ENCODE data around the gene AGO4.
"Not testable (repeated sequence)": the region's sequence is repeated elsewhere in the genome, so short reads cannot be mapped to it uniquely, and the experiment has no call there.

Gene AGO4

DNA sequence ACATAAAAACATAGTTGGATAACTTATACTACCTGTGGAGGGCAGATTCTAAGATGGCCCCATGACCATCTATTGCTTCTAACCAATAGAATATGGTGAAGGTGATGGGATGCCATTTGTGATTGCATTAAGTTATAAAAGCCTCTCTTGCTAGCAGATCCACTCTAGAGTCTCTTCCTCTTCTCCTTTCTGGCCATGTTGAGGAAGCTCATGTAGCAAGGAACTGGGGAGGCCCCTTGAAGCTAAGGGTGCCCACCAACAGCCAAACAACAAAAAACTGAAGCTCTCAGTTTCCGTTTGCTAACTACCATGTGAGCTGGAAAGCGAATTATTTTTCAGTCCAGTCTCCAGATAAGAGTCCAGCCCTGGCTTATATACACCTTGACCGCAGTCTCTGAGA is 59.2 kb downstream of the AGO4 start:
- TF ChIP-seq, protein P1, sequence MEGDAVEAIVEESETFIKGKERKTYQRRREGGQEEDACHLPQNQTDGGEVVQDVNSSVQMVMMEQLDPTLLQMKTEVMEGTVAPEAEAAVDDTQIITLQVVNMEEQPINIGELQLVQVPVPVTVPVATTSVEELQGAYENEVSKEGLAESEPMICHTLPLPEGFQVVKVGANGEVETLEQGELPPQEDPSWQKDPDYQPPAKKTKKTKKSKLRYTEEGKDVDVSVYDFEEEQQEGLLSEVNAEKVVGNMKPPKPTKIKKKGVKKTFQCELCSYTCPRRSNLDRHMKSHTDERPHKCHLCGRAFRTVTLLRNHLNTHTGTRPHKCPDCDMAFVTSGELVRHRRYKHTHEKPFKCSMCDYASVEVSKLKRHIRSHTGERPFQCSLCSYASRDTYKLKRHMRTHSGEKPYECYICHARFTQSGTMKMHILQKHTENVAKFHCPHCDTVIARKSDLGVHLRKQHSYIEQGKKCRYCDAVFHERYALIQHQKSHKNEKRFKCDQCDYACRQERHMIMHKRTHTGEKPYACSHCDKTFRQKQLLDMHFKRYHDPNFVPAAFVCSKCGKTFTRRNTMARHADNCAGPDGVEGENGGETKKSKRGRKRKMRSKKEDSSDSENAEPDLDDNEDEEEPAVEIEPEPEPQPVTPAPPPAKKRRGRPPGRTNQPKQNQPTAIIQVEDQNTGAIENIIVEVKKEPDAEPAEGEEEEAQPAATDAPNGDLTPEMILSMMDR (IDR thresholded peaks at IDR 0.05; ENCODE audit: insufficient read depth, low read length, missing control alignments) = no peak
- no peak overlapping the region for H3K4me3 ChIP-seq (ENCODE audit: low read depth, low read length)
- ChIA-PET CTCF (interaction anchor here (0.8 to 2.1 kb wide), 2 partner anchors 10 to 15 kb away, joined by 3 to 13 read pairs; partner anchors contain the start of gene AGO1), POLR2A (no interaction called here)
- no peak for DNase-seq (ENCODE audit: low read depth, low spot score)

DNA sequence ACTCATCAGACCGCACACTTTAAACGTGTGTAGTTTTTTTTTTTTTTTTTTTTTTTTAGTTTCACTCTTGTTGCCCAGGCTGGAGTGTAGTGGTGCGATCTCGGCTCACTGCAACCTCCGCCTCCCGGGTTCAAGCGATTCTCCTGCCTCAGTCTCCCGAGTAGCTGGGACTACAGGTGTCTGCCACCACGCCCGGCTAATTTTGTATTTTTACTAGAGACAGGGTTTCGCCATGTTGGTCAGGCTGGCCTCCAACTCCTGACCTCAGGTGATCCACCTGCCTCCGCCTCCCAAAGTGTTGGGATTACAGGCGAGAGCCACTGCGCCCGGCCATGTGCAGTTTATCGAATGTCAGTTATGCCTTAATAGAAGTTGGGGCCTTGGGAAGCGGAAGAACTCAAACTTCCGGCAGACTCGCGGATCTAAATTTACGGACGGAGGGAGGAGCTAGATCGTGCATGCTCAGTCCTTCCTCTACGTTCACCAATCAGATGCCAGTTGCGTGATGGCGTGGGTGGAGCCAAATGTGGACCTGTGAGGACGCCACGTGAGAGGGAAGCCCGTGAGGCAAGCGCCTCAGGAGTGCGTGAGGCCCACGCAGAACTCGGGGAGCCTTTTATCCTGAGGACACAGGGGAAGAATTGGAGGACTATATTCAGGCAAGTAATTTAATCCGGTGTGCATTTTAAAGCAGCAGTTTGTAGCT is 61.6 kb downstream of the AGO4 start:
- H3K4me3 ChIP-seq (ENCODE audit: low read depth, low read length); DNase-seq (ENCODE audit: low read depth, low spot score); POLR2A ChIA-PET: not testable (repeated sequence)
- CTCF ChIA-PET = interaction anchor here (1.2 to 4.8 kb wide), 2 partner anchors 12 to 13 kb away, joined by 3 to 30 read pairs; partner anchors contain the start of gene AGO1

DNA sequence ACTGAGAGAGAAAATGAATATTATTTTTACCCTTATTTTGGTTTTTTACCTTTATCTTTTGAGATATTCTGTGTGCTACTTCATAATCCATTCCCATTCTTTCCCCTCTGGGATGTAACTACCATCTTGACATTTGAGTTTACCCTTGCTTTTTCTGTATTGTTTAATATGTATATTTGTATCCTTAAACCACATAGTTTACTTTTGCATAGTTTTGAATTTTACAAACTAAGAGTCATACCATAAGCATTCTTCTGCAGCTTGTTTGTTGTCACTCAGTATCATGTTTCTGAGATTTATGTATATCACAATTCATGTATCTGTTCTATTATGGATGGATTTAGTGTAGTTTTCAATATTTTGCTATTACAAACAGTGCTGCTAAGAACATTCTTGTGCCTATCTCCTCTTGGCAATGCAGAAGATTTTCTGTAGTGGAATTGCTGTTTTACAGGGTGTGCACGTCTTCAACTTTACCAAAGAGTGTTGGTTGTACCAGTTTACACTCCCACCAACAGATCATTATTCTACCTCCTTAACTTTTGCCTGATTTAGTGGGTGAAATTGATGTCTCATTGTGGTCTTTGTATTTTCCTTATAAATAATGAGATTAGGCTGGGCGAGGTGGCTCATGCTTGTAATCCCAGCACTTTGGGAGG is 63.0 kb downstream of the AGO4 start:
- CTCF ChIA-PET = interaction anchor here (1.2 to 4.8 kb wide), 2 partner anchors 11 to 14 kb away, joined by 3 to 30 read pairs; partner anchors contain the start of gene AGO1
- DNase-seq (ENCODE audit: low read depth, low spot score) = no peak
- TF ChIP-seq, protein P1 (IDR thresholded peaks at IDR 0.05; ENCODE audit: insufficient read depth, low read length, missing control alignments) = no peak
- H3K4me3 ChIP-seq (ENCODE audit: low read depth, low read length) = no peak overlapping the region
- POLR2A ChIA-PET = no interaction called here

DNA sequence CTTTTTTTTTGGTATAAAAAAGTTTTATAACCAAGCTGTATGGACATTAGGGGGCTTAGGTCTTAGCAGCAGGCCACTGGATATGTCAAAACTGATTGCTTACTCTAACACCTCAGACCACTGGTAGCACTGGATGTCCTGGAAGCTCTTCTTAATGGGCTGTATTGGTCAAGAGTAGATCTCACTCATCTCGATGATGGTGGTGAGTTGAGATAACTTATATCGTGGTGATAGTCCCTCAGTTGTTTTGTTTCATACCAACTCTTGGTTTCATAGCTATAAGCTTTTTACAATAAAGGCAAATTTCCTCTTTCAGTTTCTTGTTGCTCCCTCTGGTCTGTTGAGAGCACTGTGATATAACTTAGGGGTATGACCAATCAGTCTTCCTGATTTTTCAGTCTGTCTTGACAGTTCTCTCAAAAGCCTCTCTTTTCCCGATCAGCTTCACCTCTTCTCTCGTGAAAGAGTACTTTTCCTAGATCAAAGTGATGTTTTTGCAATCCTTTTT is 65.5 kb downstream of the AGO4 start:
- DNase-seq (ENCODE audit: low read depth, low spot score) = no peak
- ChIA-PET CTCF (interaction anchor here (1.5 to 4.8 kb wide), 2 partner anchors 9 to 22 kb away, joined by 3 to 30 read pairs; partner anchors contain the start of gene AGO1), POLR2A (no interaction called here)
- no peak overlapping the region for H3K4me3 ChIP-seq (ENCODE audit: low read depth, low read length)
- TF ChIP-seq, protein P1 (IDR thresholded peaks at IDR 0.05; ENCODE audit: insufficient read depth, low read length, missing control alignments) = no peak

DNA sequence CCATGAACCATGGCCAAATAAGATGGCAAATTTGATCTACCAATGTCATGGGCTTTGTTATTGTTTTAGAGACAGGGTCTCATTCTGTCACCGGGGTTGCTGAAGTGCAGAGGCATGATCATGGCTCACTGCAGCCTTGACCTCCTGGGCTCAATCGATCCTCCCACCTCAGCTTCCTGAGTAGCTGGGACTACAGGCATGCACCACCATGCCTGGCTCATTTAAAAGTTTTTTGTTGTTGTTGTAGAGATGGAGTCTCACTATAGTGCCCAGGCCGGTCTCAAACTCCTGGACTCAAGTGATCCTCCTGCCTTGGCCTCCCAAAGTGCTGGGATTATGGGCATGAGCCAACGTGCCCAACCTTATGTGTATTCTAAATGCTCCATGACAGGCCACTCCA is 66.3 kb downstream of the AGO4 start:
- DNase-seq (ENCODE audit: low read depth, low spot score); POLR2A ChIA-PET; H3K4me3 ChIP-seq (ENCODE audit: low read depth, low read length): not testable (repeated sequence)
- CTCF ChIA-PET = interaction anchor here (4.8 kb wide), 1 partner anchor 8 kb away, joined by 30 read pairs; the partner anchor contains the start of gene AGO1

DNA sequence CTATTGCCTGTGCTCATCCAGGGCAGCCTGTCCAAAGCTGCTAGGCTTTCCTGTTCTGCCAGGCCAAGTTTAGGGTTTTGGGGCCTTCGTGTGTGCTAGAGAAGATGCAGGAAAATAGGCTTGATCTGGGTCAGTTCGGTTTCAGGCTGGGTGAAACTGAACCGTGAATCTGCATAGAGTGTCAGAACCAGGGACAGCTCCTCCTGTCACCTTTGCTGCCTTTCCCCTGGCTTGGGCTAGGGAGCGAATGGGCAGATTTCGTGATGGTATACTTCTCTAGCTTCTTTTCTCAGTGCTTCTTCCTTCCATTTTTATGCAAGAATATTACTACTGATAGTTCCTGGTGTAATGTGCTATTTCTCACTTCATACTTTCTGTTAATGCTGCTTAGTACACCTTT is 69.2 kb downstream of the AGO4 start:
- no peak for DNase-seq (ENCODE audit: low read depth, low spot score)
- H3K4me3 ChIP-seq (ENCODE audit: low read depth, low read length) = no peak overlapping the region
- ChIA-PET CTCF (interaction anchor here (1.0 kb wide), 1 partner anchor 10 kb away, joined by 3 read pairs; no protein-coding TSS in a partner anchor), POLR2A (no interaction called here)
- TF ChIP-seq, protein P1 (IDR thresholded peaks at IDR 0.05; ENCODE audit: insufficient read depth, low read length, missing control alignments) = no peak

DNA sequence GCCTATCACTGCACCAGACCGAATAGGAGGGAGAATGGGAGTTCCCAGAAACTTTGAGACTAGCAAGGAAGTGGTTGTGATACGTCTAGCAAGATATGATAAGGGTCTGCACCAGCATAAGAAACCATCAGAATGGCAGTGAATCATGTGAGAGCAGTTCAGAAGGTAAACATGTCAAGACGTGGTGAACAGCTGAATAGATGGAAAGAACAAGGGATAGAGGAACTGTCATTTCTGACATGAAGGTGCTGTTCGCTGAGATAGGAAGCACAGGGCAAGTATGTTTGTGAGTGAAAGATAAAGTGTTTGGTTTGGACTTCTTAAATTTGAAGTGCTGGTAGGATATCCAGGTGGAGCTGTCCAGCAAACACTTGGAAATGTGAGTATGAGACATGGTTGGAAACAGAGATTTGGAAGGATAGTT is 74.0 kb downstream of the AGO4 start:
- no peak overlapping the region for H3K4me3 ChIP-seq (ENCODE audit: low read depth, low read length)
- TF ChIP-seq, protein P1 (IDR thresholded peaks at IDR 0.05; ENCODE audit: insufficient read depth, low read length, missing control alignments) = no peak
- ChIA-PET POLR2A (no interaction called here), CTCF (interaction anchor here (0.8 to 4.1 kb wide), 17 partner anchors 10 to 202 kb away, joined by 3 to 69 read pairs (median 4); partner anchors contain the start of gene TEKT2)
- no peak for DNase-seq (ENCODE audit: low read depth, low spot score)
